ENCODE results near the gene ZCCHC14.
"Not testable (repeated sequence)": the region's sequence is repeated elsewhere in the genome, so short reads cannot be mapped to it uniquely, and the experiment has no call there.

The ZCCHC14 gene

DNA sequence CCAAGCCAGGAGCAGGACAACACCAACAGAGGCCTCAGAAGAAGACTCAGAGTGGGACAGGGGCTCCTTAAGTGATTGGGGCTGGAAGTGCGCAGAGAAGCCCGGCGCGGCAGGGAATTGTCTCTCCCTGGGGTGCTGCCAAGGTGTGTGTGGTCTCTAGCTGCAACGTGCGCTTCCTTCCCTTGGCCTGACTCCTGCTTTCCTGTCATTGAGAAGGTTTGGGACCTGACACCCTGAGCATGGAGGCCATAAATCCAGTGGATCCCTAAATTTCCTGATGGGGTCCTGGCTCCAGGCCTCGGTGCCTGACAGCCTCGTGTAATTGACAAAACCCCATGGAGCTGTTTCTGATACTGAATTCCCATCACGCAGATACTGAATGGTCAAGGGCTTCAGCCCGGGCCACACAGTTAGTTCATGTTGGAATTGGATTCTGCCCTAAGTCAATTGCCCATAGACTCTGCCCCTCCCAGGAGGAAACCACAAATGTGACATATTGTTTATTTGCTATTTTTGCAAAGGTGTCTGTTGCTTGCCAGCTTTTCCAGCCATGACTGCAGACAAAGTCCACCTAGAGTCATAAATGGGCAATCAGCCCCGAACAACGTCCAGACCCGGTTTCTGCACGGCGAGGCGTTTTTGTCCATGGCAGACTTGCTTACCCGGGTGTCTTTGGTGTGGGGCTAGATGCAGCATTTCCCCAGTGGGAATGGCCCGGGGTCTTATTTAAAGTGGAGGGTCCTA is 4.4 kb upstream of the ZCCHC14 start:
- DNase-seq (ENCODE audit: low read depth), result not testable (repeated sequence)

DNA sequence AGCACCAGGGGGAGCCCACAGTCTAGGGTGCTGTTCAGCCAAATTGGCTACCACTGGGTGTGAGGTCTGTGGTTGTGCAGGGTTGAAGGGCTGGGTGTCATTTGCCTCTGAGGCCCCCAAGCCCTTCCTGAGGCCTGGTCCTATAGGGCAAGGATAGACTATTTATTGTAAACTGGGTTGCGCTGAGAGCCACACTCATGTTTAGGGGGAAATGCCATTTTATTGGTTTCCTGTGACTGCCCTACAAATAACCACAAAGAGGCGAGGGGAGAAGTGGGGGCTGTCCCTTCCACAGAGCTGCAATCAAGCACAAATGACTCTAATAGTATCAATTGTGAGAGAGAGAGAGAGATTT is 3.6 kb upstream of the ZCCHC14 start:
- DNase-seq (ENCODE audit: low read depth), result no peak

DNA sequence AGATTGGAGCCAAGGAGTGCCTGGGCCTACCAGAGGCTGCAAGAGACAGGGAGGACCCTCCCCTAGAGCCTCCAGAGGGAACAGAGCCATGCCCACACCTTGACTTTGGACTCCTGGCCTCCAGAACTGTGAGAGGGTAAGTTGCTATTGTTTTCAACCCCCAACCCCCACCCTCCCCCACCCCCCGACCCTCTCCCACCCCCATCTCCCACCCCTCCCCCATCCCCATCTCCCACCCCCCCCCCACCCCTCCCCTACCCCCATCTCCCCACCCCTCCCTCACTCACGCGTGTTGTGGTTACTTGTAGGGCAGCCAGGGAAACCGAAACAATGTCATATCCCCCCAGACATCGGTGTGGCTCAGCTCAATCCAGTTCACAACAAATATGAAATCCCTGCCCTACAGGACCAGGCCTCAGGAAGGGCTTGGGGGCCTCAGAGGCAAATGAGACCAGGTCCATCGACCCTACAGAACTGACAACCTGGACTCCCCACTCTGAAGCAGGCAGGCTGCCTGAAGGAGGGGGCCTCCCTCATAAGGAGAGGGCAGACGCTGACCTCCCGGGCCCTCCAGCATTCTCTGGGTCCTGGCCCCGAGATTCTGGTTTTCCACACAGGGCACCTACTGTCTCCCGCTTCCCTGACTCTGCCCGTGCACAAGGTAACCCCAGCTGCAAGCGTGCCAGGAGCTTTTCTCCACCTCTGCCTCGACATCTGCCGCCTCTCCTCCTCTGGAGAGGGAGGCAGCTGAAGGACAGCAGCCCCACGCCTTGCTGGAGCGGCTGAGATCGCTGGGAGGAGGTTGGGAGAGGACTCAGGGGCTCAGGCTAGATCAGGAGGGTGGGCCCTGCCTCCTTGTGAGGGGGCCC is 3.0 kb upstream of the ZCCHC14 start:
- no peak for DNase-seq (ENCODE audit: low read depth)

DNA sequence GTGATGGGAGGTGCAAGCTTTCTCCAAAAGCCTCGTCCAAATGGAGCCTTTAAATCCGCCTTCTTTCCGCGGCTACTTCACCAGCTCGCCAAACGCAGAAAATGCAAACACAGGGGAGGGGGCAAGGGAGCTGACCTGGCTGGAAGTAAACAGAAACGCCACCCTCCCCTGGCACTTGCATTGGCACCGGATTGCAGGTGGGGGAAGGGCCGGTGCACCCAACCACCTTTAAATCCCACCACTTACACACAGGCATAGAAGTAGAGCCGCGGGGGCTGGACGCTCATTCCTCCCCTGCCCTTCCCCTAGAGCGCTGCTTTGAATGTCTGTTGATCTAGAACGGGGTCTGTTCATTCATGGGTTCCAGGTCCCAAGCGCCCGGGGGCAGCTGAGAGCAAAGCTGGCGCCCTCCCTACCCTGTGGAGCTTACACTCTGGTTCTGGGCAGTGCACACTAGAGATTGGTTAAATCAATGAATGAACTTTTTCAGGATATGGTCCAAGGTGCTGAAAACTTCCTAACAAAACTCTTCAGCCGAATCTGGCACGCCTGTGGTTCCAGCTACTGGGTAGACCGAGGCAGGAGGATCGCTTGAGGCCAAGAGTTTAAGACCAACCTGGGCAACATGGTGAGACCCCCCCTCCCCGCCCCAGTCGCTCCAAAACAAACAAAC is 920 bp upstream of the ZCCHC14 start:
- DNase-seq (ENCODE audit: low read depth), result no peak

DNA sequence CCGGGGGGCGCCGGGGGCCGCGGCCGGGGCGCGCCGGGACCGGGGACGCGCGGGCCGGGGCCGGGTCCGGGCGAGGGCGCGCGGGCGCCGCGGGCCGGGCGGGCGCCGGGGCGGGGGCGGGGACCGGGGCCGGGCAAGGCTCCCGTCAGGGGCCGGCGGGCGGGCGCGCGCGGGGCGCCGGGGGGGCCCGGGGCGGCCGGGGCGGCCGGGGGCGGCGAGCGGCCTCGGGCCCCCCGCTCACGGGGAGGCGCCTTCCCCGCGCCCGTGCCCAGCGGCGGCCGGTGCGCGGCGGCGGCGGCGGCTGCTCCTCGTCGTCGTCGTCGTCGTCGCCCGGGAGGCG is 563 bp downstream of the ZCCHC14 start:
- no peak for DNase-seq (ENCODE audit: low read depth)

DNA sequence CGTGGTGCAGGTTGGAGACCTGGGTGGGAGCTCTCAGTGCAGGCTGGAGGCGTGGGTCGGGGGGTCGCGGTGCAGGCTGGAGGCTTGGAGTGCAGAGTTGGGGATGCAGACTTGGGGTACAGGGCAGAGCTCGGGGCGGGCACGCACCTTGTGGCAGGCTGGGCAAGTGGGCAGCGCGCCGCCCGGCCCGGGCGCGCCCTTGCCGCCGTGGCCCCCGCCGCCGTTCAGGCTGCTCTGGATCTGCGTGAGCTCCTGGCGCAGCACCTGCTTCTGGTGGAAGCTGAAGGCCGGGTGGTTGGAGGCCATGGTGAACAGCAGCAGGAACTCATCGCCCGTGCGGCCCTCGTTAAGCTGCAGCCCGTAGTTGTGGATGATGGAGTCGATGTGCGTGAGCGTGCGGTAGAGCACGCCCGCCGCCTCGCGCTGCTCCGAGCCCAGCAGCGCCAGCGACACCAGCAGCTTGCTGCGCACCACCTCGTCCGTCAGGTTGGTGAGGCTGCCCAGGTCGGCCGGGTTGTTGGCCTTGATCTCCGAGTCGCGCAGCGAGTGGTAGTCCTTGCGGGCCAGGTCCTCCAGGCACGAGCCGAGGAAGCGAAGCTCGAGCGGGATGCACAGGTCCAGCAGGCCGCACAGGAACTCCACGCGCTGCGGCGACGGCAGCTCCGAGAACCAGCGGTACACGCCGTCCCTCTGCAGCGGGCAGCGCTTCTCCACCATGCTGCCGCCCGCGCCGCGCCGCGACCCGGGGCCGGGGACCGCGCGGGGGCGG is 1.1 kb downstream of the ZCCHC14 start:
- no peak for DNase-seq (ENCODE audit: low read depth)

DNA sequence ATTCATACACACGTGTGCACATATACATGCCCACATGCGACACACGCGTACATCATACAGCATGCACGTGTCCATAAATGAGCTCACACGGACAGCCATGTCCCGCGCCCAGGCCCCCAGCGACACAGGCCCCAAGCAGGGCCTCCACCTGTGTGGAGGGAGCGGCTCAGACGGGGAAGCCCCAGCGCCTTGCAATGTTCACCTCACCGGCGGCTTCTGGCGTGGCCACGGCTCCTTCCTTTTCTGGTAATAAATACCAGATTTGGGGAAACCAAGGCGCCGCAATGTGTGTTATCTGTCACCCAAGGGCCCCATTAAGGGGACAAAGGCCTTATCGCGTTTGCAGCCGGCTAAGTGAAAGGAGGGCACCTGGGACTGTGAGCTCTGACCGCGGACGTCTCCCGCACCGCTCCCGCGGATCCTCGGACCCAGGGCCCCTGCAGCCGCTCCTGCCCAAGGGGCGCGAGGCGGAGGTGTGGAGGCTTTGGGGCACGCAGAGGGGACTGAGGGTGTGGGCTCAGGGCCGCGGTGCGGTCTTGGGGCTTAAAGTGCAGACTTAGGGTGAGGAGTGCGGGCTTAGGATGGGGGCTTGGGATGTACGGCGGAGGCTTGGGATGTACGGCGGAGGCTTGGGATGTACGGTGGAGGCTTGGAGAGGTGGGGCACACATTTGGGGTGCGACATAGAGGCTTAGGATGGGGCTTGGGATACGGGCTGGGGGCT is 1.9 kb downstream of the ZCCHC14 start:
- DNase-seq (ENCODE audit: low read depth), result peak; percentile 44

DNA sequence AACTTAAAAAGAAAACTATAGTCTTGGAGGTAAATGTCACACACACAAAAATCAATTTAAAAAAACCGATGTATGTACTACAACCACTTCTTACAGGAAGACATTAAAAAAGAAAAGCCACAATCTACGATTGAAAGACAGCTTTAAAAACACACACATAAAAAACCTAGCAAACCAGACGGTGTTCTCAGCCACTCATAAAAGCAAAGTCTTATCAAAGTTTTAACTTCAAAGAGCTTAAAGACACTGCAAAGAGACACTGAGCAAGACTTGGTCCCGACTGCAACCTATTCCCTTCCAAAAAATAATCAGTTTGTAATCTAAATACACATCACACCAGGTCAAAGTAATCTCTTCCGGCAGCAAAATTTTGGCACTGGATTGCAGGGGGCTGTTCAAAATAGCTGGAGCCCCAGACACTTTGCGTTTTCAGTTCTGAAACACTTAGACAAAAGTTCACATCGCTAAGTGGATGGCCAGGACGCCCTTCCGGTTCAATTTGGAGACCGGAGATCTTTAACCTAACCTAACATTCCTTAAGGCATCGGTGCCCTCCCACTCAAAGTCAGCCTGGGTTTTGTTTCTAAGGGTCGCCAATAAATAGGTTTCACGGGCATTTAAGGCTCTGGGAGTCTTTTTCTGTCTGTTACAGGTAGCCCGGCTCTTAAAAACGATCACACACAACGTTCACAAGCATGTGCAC is 2.6 kb downstream of the ZCCHC14 start:
- DNase-seq (ENCODE audit: low read depth), result no peak

DNA sequence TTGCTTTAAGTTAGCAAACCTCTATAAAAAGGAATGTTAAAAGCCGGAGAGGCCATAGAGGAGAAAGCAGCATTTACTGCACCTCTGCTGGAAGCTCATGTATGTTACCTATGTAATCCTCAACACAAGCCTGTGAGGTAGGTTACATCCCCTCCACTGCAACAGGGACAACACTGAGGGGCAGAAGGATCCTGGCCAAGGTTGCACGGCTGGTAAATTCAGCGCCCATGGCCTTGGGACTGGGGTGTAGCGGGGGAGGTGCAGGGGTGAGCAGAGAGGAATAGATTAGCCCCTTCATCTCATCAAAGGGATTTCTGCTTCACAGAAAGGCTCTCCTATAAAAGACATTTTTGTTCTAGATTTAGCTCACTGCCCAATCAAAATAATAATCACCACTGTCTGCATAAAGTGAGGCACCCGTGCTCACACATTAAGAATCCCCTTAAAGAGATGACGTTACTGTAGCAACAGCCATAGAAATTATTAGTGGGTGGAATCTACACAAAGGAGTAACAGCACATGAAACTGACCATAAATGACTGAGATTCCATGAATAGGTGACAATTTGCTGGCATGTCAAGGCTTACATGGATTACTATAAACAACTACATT is 3.3 kb downstream of the ZCCHC14 start:
- no peak for DNase-seq (ENCODE audit: low read depth)

DNA sequence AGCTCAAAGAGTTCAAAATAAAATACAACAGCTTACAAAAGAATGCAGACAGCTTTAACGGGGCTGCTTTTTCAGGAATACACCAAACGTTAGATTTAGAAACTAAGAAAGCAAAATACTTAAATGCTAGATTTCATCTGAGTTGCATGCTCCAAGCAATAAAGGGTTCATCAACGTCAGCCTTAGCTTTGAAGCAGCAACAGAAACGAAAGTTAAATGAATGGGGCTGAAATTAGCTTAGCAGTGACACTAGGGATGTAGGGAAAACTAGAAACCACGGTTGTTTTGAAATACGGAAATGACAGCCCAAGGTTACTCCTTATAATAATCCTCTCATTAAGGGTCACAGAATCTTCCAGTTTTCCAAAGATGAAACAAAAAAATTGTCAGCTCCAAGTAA is 3.9 kb downstream of the ZCCHC14 start:
- not testable (repeated sequence) for DNase-seq (ENCODE audit: low read depth)

DNA sequence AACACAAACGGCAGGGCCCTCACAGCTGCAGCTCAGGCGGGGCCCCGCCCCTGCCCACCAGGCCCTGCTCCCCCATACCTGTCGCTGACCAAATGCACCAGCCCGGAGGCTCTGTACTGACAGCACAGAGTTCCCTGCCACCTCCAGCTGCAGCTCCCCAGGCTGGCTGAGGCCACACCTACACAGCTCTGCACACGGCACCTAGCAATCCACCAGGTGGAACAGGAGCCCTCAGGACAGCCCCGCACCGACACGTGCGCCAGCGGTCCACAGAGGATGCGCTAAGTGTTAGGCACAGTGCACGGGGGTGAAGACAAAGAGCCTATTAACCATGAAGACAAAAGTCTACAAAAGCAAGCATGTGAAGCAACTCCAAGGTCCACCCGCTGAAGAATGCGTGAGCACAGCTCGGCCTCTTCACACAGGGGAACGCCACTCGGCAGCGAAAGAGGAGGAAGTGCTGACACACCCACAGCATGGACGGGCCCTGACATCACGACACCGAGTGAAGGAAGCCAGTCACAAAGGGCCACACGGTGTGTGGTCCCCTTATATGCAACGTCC is 5.4 kb downstream of the ZCCHC14 start:
- no peak for DNase-seq (ENCODE audit: low read depth)

DNA sequence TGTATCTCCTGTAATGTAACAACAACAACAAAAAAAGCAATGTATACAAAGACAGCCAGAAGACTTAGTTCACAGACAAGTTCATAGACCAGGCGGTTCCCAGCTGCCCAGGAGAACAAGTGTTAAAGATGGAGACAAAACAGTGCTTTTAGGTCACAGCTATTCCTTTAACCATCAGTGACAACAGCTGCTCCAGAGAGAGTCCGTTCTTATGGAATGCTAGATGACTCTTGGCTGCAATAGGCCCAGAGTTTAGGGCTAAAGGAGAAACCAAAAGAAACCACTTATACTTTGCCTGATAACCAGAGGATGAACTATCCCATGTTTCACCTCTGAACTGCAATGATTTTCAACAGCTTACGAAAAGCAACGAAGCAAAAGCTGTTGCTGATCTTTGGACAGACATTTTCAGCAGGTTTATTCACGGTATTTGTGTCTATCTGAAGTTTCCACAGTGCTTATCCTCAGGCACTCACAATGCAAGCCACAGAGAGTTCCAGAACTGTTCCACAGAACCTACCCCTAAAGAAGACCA is 6.0 kb downstream of the ZCCHC14 start:
- DNase-seq (ENCODE audit: low read depth), result no peak

DNA sequence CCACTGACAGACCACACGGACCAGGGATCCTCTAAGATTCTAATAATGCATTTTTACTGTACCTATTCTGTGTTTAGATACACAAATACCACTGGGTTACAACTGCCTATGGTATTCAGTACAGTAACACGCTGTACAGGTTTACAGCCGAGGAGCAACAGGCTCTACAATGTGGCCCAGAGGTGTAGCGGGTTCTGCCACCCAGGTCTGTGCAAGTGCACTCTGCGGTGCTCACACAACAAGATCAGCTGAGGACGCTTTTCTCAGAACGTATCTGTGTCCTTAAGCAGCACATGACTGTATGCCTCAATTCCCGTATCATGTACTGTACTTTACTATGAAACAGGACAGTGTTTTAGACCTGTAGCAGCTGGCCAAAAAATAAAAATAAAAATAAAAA is 6.5 kb downstream of the ZCCHC14 start:
- no peak for DNase-seq (ENCODE audit: low read depth)

DNA sequence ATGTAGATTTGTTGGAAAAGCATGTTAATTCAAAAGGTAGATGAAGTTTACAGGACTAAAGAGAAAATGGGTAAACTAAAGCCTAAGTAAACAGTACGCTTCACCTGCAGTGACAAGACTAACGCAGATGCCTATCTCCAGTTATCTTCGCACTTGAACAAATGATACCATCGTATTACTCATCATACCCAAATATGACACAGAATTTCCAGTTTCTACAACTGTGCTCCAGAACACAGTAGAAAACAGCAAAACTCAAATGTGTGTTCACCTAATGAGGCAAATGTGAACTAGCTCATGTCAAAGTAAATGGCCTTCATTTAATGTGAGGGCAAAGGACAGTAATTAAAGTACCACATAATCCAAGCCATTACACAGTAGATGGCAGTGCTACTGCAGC is 7.0 kb downstream of the ZCCHC14 start:
- not testable (repeated sequence) for DNase-seq (ENCODE audit: low read depth)

DNA sequence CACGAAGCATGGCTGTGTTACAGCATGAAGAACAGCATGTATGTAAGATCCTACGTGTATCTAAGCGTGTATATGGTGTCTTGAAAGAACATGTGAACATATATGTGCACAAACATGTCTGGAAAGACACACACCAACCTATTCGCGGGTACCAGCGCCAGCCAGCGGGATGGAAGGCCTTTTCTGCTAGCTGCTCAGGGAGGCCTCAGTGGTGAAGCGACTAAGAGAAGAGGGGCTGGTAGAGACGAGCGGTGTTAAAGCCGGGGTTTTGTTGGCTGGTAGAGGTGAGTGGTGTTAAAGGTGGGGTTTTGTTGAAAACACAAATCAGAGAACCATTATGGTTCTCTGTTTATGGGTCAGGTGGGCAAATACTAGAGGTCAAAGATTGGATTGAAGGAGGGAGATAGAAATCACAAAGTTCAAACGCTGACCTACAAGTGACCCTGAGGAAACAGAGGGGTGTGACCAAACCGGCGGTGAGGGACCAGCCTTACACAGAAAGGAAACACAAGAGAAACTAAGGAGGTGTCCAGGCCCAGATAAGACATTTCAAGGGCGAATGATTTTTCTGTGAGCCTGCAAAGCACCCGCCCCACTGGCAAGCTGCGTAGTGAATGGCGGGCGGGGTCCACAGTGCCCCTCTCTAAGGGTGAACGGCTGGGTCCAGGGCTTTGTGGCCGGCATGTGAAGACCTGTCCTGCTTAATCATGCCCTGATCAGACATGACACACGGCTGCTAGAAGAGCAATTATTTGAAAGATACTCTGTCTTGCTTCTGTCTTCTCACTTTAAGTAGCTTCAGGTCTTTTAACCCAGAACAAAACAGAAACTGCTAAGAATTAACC is 8.1 kb downstream of the ZCCHC14 start:
- DNase-seq (ENCODE audit: low read depth), result no peak

DNA sequence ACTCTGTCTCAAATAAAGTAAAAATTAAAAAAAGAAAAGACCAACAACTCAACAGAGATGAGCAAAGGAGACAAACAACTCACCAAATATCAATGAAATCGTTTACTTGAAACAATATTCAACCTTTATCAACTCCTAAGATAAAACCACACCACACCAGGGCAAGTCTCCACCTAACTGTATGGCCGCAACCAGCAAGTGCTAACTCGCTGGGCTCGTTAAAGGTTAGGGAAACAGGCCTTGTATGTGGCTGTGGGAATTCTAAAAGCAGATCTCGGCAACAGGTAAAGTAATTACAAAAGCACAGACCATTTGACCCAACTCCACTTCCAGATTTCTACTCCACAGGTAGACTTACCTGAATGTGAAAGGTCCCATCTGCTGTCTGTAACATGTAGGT is 9.3 kb downstream of the ZCCHC14 start:
- DNase-seq (ENCODE audit: low read depth), result no peak

DNA sequence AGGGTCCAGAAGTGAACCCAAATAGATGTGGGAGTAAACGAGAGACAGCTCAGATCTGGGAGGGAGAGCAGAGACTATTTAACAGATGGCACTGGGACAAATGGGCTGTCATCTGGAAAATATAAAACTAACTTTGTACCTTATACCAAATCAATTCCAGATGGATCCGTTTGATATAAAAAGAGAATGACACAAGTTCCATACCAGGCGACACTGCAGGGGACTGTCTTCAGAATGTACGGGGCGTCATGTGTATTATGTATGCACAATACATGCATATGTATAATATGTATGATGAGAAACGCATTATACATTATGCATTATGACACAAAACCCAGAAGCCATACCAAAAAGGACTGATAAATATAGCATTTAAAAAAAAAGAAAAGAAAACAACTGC is 10.2 kb downstream of the ZCCHC14 start:
- DNase-seq (ENCODE audit: low read depth), result not testable (repeated sequence)

DNA sequence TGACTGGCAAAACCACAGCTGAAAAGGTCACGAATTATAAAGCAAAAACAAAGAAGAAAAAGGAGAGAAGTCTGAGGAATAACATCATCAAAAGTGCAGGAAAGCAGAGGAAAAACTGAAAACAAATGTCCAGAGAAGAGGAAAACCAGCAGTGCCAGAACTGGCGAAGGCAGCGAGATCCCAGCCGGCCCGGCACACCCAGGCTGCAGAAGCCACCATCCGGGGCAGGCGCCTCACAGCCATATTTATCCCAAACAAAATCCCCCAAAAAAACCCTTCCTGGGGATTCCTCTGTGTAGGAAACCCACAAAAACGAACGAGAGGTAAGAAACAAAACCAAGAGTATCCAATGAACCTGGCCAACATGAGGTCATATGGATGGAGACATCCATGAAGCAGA is 10.6 kb downstream of the ZCCHC14 start:
- DNase-seq (ENCODE audit: low read depth), result no peak

DNA sequence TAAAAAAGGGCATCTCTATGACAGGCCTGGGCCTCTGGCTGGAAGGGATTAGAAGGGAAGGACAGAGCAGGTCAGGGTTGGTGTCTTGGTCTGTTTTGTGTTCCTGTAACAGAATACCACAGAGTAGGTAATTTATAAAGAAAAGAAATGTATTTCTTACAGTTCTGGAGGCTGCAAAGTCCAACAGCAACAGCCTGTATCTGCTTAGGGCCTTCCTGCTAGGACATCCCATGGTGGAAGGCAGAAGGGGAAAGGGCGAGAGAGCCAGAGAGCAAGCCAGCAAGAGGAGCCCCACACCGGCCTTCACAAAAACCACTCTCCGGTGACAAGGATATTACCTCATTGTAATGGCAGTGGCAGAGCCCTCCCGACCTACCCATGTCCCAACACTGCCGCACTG is 11.1 kb downstream of the ZCCHC14 start:
- not testable (repeated sequence) for DNase-seq (ENCODE audit: low read depth)

Measured in T follicular helper cell (primary cell).